Erythroblast (primary cell): ENCODE results near the gene IL3RA.
"Not testable (repeated sequence)": the region's sequence is repeated elsewhere in the genome, so short reads cannot be mapped to it uniquely, and the experiment has no call there.

ENCODE experiments used
- DNase-seq, 2 experiments: peaks; one replicate each; lab custom pipeline; 2025; lab: John Stamatoyannopoulos, UW
- GATA1 ChIP-seq: IDR thresholded peaks from 2 replicates; pipeline ENCODE4 v1.6.1; 2011; ENCODE audit warnings: low read depth, mild to moderate bottlenecking, control low read depth, low read length, moderate library complexity
- POLR2A ChIP-seq: IDR thresholded peaks from 2 replicates; pipeline ENCODE4 v1.6.1; 2011; ENCODE audit warnings: mild to moderate bottlenecking, low read length

Gene IL3RA

GRCh38 chrX:1412551-1413161 lies 76.1 kb downstream of the IL3RA start:
- TF ChIP-seq POLR2A = no peak
- TF ChIP-seq GATA1 = no peak
- no peak for DNase-seq

DNA sequence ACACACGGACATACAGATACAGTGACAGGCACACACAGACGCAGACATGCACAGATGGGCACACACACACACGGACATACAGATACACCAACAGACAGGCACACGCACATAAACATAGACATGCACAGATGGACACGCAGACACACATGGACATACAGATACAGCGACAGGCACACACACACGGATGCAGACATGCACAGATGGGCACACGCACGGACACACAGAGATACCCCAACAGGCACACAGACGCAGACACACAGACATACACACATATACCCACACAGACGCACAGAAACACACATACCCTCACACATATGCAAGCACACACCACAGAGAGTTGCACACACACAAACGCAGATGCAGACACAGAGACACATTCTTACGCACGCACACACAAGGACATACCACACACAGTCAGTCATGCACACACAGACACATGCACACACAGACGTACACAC lies 79.8 kb downstream of the IL3RA start:
- no peak for DNase-seq
- no peak for TF ChIP-seq GATA1
- TF ChIP-seq POLR2A = peak; percentile 2

DNA sequence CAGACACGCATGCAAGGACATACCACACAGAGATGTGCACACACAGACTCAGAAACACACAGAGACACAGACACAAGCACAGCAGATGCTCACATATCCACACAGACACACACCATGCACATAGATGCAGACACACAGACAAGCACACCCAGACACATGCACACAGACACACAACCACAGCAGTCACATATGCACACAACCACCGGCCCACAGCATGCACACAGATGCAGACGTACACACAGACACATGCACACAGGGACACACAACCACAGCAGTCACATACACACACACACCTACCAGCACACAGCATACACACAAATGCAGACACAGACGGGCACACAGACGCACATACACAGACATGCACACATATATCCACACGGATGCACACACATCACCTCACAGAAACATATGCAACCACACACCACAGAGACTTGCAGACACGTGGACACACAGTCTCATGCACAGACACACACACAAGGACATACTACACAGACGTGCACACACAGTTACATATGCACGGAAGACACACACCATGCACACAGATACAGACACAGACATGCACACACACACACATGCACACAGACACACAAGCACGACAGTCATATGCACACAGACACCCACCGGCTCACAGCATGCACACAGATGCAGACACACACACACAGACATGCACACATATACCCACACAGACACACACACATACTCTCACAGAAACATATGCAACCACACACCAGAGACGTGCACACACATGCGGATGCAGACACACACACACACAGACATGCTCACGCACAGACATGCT lies 80.6 kb downstream of the IL3RA start:
- TF ChIP-seq GATA1 (no peak), POLR2A (peak; percentile 37)
- DNase-seq = no peak

DNA sequence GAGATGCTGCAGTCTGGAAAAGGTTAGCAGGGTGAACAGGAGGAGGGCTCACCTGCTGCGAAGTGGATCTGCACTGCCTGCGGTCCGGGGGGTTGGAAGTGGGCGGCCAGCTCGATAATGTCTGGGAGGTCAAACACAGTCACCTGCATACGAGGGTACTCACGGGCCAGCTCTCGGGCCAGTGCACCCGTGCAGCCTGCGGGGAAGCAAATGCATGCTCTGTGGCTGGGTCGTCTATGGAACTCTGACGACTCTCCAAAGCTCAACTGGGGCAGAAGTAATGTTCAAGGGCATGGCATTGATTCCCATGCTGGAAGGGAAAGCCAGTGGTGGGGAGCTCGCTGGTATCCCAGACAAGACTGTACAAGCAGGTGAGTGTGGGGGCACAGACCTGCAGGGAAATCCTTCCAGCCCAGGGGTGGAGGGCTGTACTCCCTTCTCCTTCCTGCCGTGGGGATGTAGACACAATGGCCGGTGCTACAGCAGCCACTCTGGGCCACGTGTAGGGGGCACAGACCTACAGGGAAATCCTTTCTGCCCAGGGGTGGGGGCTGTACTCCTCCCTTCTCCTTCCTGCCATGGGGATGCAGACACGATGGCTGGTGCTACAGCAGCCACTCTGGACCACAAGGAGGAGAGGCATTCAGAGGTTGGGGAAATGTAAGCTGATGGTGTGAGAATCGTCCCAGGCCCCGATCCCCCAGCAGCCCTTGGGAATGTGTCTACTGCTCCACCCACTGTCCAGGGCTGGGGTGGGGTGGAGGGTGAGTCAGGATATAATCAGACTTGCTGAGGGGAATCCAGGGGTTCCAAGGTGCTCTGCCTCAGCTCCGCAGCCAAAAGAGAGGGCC lies 81.6 kb downstream of the IL3RA start:
- DNase-seq = no peak
- no peak for TF ChIP-seq POLR2A
- no peak for TF ChIP-seq GATA1

DNA sequence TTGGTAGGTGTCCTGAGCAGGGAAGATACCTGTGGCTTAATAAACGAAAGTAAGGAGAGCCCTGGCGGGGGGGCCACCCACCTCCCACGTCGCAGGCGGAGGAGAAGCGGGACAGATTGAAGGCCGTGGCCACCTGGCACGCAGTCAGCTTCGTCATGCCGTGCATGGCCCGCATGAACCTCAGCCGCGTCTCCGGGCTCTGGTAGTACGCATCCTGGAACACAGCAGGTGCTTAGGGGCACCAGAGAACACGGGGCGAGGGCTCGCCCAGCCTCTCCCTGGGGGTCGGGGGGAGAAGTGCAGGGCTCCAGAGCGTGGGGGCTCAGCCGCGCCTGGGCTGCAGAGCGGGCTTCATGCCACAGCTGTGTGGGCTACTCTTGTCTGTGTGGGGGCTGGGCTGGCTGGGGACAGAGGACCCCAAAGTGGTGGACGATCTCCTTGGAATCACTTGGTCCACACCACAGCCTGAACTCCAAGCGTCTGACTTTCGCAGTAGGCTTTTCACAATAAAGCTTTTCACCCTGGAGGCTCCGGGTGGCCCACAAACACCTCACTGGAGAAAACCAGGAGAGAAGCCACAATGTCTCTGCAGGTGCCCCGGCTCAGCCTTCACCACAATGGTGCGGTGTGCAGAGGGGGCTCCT lies 82.4 kb downstream of the IL3RA start:
- TF ChIP-seq POLR2A (no peak), GATA1 (no peak)
- DNase-seq = no peak

GRCh38 chrX:1419545-1420355 lies 83.2 kb downstream of the IL3RA start:
- no peak for TF ChIP-seq GATA1
- no peak for TF ChIP-seq POLR2A
- DNase-seq = no peak

- no peak for TF ChIP-seq GATA1
- peak; percentile 41 for TF ChIP-seq POLR2A
- DNase-seq = no peak
These were observed 83.8 kb downstream of the IL3RA start for GRCh38 chrX:1420371-1420770.

DNA sequence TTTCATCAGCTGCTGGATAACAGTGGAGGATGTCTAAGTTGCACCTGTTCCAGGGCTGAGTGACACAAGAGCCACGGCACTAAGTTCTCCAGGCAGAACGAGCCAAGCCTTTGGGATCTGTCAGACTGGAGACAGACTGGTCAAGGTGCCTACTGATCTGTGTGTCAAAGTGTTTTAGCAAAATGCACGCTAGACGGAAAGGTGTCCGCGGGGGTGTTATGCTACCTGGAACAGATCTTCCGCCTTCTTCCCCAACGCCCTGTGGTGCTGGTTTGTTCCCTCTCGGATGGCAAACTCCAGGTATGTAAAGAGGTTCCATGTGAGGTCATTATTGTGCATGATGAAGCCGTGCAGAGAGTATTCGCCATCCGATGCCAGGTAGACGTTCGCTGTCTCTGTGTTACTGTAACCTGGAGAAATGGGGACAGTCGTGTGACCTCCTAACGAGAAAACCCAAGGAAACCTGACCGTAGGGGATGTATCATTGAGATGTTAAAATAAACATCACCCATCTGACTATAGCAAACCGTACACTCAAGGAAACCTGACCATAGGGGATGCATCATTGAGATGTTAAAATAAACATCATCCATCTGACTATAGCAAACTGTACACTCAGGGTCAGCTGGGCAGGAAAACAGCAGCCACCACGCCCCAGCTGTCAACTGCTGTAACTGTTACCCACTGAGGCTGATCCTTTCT lies 85.0 kb downstream of the IL3RA start:
- DNase-seq = no peak
- no peak for TF ChIP-seq GATA1
- TF ChIP-seq POLR2A = no peak

GRCh38 chrX:1422135-1422465 lies 85.5 kb downstream of the IL3RA start:
- TF ChIP-seq GATA1 (no peak), POLR2A (no peak)
- no peak for DNase-seq

DNA sequence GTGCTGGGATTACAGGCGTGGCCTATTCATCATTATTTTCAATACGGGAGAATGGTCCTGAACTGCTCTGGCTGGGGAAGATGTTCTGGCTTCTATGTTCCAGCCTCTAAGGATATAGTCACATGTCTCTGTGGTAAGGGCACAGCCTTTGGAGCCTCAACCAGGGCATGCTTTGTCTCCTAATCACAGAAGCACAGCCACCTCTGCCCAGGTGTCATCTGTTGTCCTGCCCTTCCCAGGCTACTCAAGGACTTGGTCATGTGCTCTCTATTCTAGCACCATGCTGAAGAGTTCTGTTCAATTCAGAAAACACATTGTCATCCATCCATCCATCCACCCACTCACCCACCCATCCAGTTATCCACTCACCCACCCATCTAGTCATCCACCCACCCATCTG lies 86.6 kb downstream of the IL3RA start:
- TF ChIP-seq POLR2A = no peak
- no peak for TF ChIP-seq GATA1
- DNase-seq = no peak

GRCh38 chrX:1424147-1424851 lies 87.7 kb downstream of the IL3RA start:
- TF ChIP-seq GATA1 = no peak
- TF ChIP-seq POLR2A = peak; percentile 8
- no peak for DNase-seq

DNA sequence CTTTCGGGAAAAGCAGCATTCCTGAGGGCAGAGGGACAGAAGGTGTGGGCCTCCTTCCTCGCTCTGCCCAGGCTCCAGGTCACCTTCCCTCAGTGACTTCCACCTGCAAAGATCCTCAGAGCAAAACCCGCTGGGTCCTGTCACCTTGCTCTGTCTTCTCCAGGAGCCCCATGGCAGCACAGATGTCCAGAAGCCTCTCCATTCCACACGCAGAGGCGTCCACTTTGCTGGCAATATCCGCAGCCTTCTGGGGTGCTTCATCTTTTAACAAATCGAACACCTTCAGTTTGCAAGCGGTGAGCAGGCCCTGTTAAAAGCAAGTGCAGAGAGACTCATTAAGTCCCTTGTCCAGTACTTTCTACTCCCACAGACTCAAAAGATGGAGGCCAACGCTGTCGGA lies 88.8 kb downstream of the IL3RA start:
- DNase-seq = no peak
- no peak for TF ChIP-seq POLR2A
- TF ChIP-seq GATA1 = no peak

DNA sequence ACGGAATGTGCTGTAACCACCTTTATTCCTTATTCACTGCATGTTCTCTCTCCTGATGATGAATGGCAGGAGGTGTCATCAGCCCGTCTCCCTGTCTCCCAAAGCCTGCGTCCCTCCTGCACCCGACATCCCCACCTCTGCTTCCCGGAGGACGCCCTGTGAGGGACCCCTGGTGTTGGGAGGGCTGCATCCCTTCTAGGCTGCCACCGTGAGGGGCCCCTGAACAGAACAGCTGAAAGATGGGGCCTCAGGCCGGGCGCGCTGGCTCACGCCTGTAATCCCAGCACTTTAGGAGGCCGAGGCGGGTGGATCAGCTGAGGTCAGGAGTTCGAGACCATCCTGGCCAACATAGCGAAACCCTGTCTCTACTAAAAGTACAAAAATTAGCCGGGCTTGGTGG lies 89.7 kb downstream of the IL3RA start:
- DNase-seq = not testable (repeated sequence)
